Astrocyte of the cerebellum (primary cell): ENCODE measurements around the gene CHTF18.

Source experiments
- DNase-seq: peaks from one replicate; pipeline ENCODE4 v3.0.0-alpha.2; 2011; ENCODE audit warnings: low read depth
- H3K4me3 ChIP-seq: 2 replicates; pipeline ENCODE4 v1.5.1; 2011; ENCODE audit warnings: mild to moderate bottlenecking, low read depth, low read length, moderate library complexity
- in situ Hi-C: cut with HindIII; loops from 2 replicates; pipeline ENCODE4 v1.10.0; 2017; ENCODE audit warnings: low sequenced_read_pairs
- TF ChIP-seq, protein P1 (sequence below): IDR thresholded peaks from 2 replicates; pipeline ENCODE4 v1.5.1; 2012; ENCODE audit warnings: low read length, low read depth, moderate library complexity, mild to moderate bottlenecking; ENCODE audit errors: missing control alignments

The CHTF18 gene

GRCh38 chr16:822909-823297, 34.5 kb downstream of the CHTF18 start:
- TF ChIP-seq, protein P1, sequence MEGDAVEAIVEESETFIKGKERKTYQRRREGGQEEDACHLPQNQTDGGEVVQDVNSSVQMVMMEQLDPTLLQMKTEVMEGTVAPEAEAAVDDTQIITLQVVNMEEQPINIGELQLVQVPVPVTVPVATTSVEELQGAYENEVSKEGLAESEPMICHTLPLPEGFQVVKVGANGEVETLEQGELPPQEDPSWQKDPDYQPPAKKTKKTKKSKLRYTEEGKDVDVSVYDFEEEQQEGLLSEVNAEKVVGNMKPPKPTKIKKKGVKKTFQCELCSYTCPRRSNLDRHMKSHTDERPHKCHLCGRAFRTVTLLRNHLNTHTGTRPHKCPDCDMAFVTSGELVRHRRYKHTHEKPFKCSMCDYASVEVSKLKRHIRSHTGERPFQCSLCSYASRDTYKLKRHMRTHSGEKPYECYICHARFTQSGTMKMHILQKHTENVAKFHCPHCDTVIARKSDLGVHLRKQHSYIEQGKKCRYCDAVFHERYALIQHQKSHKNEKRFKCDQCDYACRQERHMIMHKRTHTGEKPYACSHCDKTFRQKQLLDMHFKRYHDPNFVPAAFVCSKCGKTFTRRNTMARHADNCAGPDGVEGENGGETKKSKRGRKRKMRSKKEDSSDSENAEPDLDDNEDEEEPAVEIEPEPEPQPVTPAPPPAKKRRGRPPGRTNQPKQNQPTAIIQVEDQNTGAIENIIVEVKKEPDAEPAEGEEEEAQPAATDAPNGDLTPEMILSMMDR = no peak
- no peak overlapping the region for H3K4me3 ChIP-seq
- no peak for DNase-seq
- in situ Hi-C loops = no loop called here

DNA sequence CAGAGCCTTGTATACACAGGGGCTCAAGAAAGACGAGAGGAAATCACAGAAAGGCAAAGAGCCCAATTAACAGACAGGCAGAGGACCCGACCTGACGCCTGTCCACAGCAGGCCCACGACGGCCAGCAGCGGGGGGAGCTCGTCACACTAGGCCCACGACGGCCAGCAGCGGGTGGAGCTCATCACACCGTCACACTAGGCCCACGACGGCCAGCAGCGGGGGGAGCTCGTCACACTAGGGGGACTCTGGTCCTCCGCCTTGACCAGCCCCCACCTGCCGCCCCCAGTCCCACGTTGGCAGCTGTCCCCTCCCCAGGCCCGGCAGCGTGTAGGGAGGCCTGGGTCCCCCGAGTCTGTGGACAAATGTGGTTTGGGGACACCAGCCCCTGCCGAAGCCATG, 35.8 kb downstream of the CHTF18 start:
- no peak for DNase-seq
- in situ Hi-C loops = no loop called here
- no peak overlapping the region for H3K4me3 ChIP-seq
- TF ChIP-seq, protein P1 = no peak

DNA sequence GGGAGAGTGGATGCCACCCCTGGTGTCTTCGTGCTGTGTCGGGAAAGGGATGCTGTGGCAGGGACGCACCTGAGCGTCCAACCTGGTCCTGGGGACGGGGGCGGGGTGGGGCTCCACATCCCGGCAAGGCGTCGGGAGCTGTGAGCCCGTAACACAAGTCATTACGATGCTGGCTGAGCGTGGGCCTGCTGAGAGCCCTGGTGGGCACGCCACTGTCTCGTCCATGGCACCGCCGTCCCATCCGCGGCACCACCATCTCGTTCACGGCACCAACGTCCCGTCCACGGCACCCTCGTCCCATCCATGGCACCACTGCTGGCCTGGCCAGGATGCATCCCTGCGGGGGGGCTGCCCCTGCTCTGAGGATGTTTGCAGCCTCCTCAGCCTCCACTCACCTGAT, 36.2 kb downstream of the CHTF18 start:
- in situ Hi-C loops = no loop called here
- TF ChIP-seq, protein P1 = no peak
- H3K4me3 ChIP-seq = no peak overlapping the region
- DNase-seq = no peak

- in situ Hi-C loops = no loop called here
- no peak overlapping the region for H3K4me3 ChIP-seq
These were observed 37.1 kb downstream of the CHTF18 start for GRCh38 chr16:825341-826061.

GRCh38 chr16:827513-827912, 39.1 kb downstream of the CHTF18 start:
- DNase-seq = no peak
- TF ChIP-seq, protein P1 = no peak
- in situ Hi-C loops = no loop called here
- H3K4me3 ChIP-seq = no peak overlapping the region

More at GRCh38 chr16:825341-826061, 37.1 kb downstream of the CHTF18 start:
- TF ChIP-seq, protein P1 = no peak
- DNase-seq = no peak

GRCh38 chr16:828891-829290, 40.5 kb downstream of the CHTF18 start:
- no peak for DNase-seq
- H3K4me3 ChIP-seq = no peak overlapping the region
- TF ChIP-seq, protein P1 = no peak
- in situ Hi-C loops = no loop called here
